A549 (cell line): ENCODE measurements around the gene KRTAP10-8. TPM values are rescaled to one million over a fixed set of nuclear protein-coding genes. Genes with fewer than 3 reads are reported as not detected.

Experiments used
- ATAC-seq, 2 experiments: fragments of 200-7000 bp in 1 of 2; fragments of >200 bp in 1 of 2; cut with Nextera tagmentation in 1 of 2; cut with Tn5 transposase in 1 of 2; 3 replicates each; pipeline versions ENCODE4 v1.8.0 to v1.9.1; 2018 to 2020; ENCODE audit warnings: mild to moderate bottlenecking in 1 of 2, moderate library complexity in 1 of 2
- CTCF ChIA-PET: fragments of 300-600 bp; sonication (Branson Sonifier 250); formaldehyde crosslinking; extraction: SDS; loops from one replicate; lab custom pipeline; 2021; ENCODE audit warnings: antibody characterized with exemption, inconsistent platforms; lab: Yijun Ruan, JAX
- POLR2A ChIA-PET: fragments of 350-600 bp; formaldehyde crosslinking; extraction: SDS; loops from one replicate; lab custom pipeline; 2021; ENCODE audit warnings: antibody characterized with exemption, inconsistent platforms; lab: Yijun Ruan, JAX
- DNase-seq, 2 experiments: peaks; one replicate each; pipeline versions ENCODE4 v3.0.0 to v3.0.0-alpha.2; 2011 to 2016; ENCODE audit warnings: low read depth in 1 of 2, low spot score in 1 of 2
- FAIRE-seq: peaks from 2 replicates; lab custom pipeline; 2011; peaks lifted over from hg19 to GRCh38; lab: Jason Lieb, UNC
- H3K27ac ChIP-seq, 2 experiments: fragments of >200 bp; sonication (Bioruptor Twin); formaldehyde crosslinking; 3 replicates each; pipeline ENCODE4 v1.5.1; 2016 to 2017
- H3K4me1 ChIP-seq: fragments of >200 bp; sonication (Bioruptor Twin); formaldehyde crosslinking; 3 replicates; pipeline ENCODE4 v1.6.1; 2016
- H3K4me2 ChIP-seq: fragments of >200 bp; sonication (Bioruptor Twin); formaldehyde crosslinking; 3 replicates; pipeline ENCODE4 v1.6.1; 2016
- H3K4me3 ChIP-seq: fragments of >200 bp; sonication (Bioruptor Twin); formaldehyde crosslinking; 3 replicates; pipeline ENCODE4 v1.5.1; 2016
- H3K9me3 ChIP-seq: fragments of >200 bp; sonication (Bioruptor Twin); formaldehyde crosslinking; 3 replicates; pipeline ENCODE4 v1.6.1; 2016
- BCL3 ChIP-seq: fragments of >200 bp; sonication (Bioruptor Twin); formaldehyde crosslinking; IDR thresholded peaks from 3 replicates; pipeline ENCODE4 v1.6.1; 2016
- BHLHE40 ChIP-seq: IDR thresholded peaks from 2 replicates; pipeline ENCODE4 v1.6.1; 2012; ENCODE audit warnings: low read depth, low read length, inconsistent platforms
- CBX2 ChIP-seq: fragments of 200-600 bp; sonication (generic); IDR thresholded peaks from 2 replicates; pipeline ENCODE4 v1.6.1; 2016; ENCODE audit warnings: low read depth, mild to moderate bottlenecking, borderline replicate concordance
- CBX8 ChIP-seq: fragments of 200-600 bp; sonication (generic); IDR thresholded peaks from 2 replicates; pipeline ENCODE4 v1.6.1; 2016
- CHD4 ChIP-seq: fragments of 200-600 bp; sonication (generic); IDR thresholded peaks from 2 replicates; pipeline ENCODE4 v1.6.1; 2016; ENCODE audit warnings: antibody characterized with exemption, mild to moderate bottlenecking, borderline replicate concordance
- EHF ChIP-seq: fragments of 250-450 bp; sonication (Bioruptor Pico); IDR thresholded peaks from 2 replicates; pipeline ENCODE4 v1.5.0; 2020; ENCODE audit warnings: mild to moderate bottlenecking
- EHMT2 ChIP-seq: fragments of 200-600 bp; sonication (generic); IDR thresholded peaks from 2 replicates; pipeline ENCODE4 v1.6.1; 2016; ENCODE audit warnings: antibody characterized with exemption, low read depth, mild to moderate bottlenecking, moderate library complexity
- ESRRA ChIP-seq: fragments of 150-350 bp; IDR thresholded peaks from 2 replicates; pipeline ENCODE4 v1.6.1; 2014; ENCODE audit warnings: mild to moderate bottlenecking, low read length, borderline replicate concordance
- FOSB ChIP-seq: fragments of 250-450 bp; sonication (Bioruptor Pico); IDR thresholded peaks from 2 replicates; pipeline ENCODE4 v1.5.0; 2020; ENCODE audit warnings: mild to moderate bottlenecking, moderate library complexity
- FOSL2 ChIP-seq, 2 experiments: fragments of 450-650 bp in 1 of 2; fragments of >200 bp in 1 of 2; sonication (Bioruptor Twin) in 1 of 2; formaldehyde crosslinking; IDR thresholded peaks; 2 replicates each; pipeline versions ENCODE4 v1.5.0 to v1.6.1; 2016 to 2020; ENCODE audit warnings: mild to moderate bottlenecking in 1 of 2, moderate library complexity in 1 of 2
- GATA3 ChIP-seq: IDR thresholded peaks from 2 replicates; pipeline ENCODE4 v1.6.1; 2012; ENCODE audit warnings: borderline replicate concordance
- HEYL ChIP-seq: fragments of 250-450 bp; sonication (Bioruptor Pico); IDR thresholded peaks from 2 replicates; pipeline ENCODE4 v1.8.0; 2021; ENCODE audit warnings: mild to moderate bottlenecking, moderate library complexity
- HOXB5 ChIP-seq: fragments of 250-450 bp; sonication (Bioruptor Pico); IDR thresholded peaks from 2 replicates; pipeline ENCODE4 v1.5.0; 2020; ENCODE audit warnings: mild to moderate bottlenecking, moderate library complexity
- JUN ChIP-seq, 2 experiments: fragments of >200 bp; sonication (Bioruptor Twin); formaldehyde crosslinking; IDR thresholded peaks; 2 replicates in 1 of 2; 3 replicates in 1 of 2; pipeline ENCODE4 v1.6.1; 2016 to 2017
- KDM1A ChIP-seq: fragments of 200-600 bp; sonication (generic); IDR thresholded peaks from 2 replicates; pipeline ENCODE4 v1.6.1; 2016; ENCODE audit warnings: low read depth, mild to moderate bottlenecking
- KDM5A ChIP-seq: fragments of 200-600 bp; sonication (generic); IDR thresholded peaks from 2 replicates; pipeline ENCODE4 v1.6.1; 2016; ENCODE audit warnings: antibody characterized with exemption, mild to moderate bottlenecking
- MYC ChIP-seq: IDR thresholded peaks from 2 replicates; pipeline ENCODE4 v1.6.1; 2012; ENCODE audit warnings: mild to moderate bottlenecking, inconsistent platforms, low read length, improper control_type of control experiment, borderline replicate concordance
- NPAS2 ChIP-seq: fragments of 250-450 bp; sonication (Bioruptor Pico); IDR thresholded peaks from 2 replicates; pipeline ENCODE4 v1.8.0; 2022; ENCODE audit warnings: mild to moderate bottlenecking, moderate library complexity, borderline replicate concordance
- NR3C1 ChIP-seq: fragments of >200 bp; sonication (Bioruptor Twin); formaldehyde crosslinking; IDR thresholded peaks from 3 replicates; pipeline ENCODE4 v1.6.1; 2017
- RARB ChIP-seq: fragments of 250-450 bp; sonication (Bioruptor Pico); IDR thresholded peaks from 2 replicates; pipeline ENCODE4 v1.8.0; 2021; ENCODE audit warnings: mild to moderate bottlenecking, moderate library complexity
- RFX5 ChIP-seq: fragments of 450-650 bp; IDR thresholded peaks from 2 replicates; pipeline ENCODE4 v1.7.1; 2014; ENCODE audit warnings: antibody characterized with exemption, mild to moderate bottlenecking, moderate library complexity
- RNF2 ChIP-seq: fragments of 200-600 bp; sonication (generic); IDR thresholded peaks from 2 replicates; pipeline ENCODE4 v1.6.1; 2016; ENCODE audit warnings: low read depth, mild to moderate bottlenecking, antibody characterized with exemption, moderate library complexity, borderline replicate concordance
- SMC3 ChIP-seq: fragments of >200 bp; sonication (Bioruptor Twin); formaldehyde crosslinking; IDR thresholded peaks from 3 replicates; pipeline ENCODE4 v1.6.1; 2018; ENCODE audit warnings: inconsistent platforms
- SREBF2 ChIP-seq: fragments of 450-650 bp; IDR thresholded peaks from 2 replicates; pipeline ENCODE4 v1.6.1; 2014; ENCODE audit warnings: mild to moderate bottlenecking, moderate library complexity
- TFCP2L1 ChIP-seq: fragments of 250-450 bp; sonication (Bioruptor Pico); IDR thresholded peaks from 2 replicates; pipeline ENCODE4 v1.5.0; 2021; ENCODE audit warnings: mild to moderate bottlenecking
- ZC3H11A ChIP-seq: fragments of 450-650 bp; IDR thresholded peaks from 2 replicates; pipeline ENCODE4 v1.6.1; 2014; ENCODE audit warnings: antibody characterized with exemption, mild to moderate bottlenecking
- ZFP36 ChIP-seq: fragments of 450-650 bp; IDR thresholded peaks from 2 replicates; pipeline ENCODE4 v1.6.1; 2014; ENCODE audit warnings: borderline replicate concordance; ENCODE audit not compliant: partially characterized antibody
- ZNF302 ChIP-seq: fragments of 250-450 bp; sonication (Bioruptor Pico); IDR thresholded peaks from 2 replicates; pipeline ENCODE4 v1.9.0; 2021; ENCODE audit warnings: inconsistent platforms, mild to moderate bottlenecking, moderate library complexity
- WGBS: methylation state at CpG from one replicate; pipeline ENCODE4 v1.1.6; 2017; ENCODE audit errors: missing lambda C conversion rate; 5-methylcytosine and 5-hydroxymethylcytosine counted together
- polyA plus RNA-seq, 4 experiments: library from polyadenylated mRNA; depleted of rRNA in 3 of 4; stranded (reverse); fragments of >200 nt; fragmentation: RNase III in 1 of 4; extraction: RNeasy Plus Mini Kit Qiagen cat#74134 plus additional on column Dnase treatment in 1 of 4; gene quantifications; 2 replicates in 3 of 4; 3 replicates in 1 of 4; pipeline ENCODE4 v1.2.3, GENCODE V29; 2011 to 2017
- TF ChIP-seq, protein P1 (sequence below): IDR thresholded peaks from 2 replicates; pipeline ENCODE4 v1.6.1; 2012

Gene KRTAP10-8
- polyA plus RNA-seq, 2 of the 4 experiments (the other 2 are of a cell fraction), result not detected

DNA sequence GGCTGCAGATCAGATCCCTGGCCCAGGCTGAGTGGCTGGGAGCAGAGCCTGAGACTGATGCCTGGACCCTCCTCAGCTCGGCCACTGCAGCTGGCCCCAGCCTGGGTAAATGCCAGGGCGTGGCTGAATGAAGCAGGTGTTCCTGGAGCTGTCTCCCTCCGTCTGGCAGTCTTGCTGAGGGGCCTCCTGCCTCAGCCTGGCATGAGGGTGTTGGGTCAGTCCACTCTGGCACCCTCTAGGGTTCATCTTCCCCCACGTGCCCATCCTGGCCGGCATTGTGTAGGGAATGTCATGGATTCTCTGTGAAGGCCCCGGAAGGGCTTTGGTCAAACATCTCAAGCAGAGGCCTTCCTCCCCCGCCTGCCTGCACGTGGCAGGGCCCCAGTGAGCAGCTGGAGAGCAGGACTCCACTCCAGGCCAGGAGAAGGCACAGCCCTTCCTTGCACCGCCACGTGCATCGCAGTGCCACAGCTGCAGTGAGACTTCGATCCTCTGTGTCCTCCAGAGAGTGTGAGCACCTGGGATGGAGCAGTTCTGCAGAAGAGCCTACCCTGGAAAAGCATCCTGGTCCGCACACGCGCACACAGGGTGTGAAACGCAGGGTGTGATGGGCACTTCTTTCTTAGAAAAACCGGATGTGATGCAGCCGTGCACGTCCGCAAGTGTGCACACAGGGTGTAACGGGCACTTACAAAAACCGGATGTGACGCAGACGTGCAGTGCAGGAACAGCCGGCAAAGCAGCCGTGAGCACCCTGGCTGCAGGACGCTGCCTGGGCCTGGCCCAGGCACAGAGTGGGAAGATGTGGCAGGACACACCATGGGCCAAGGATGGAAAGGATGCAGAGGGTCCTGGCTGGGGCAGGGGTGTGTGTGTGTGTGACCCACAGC is 43.0 kb upstream of the KRTAP10-8 start:
- FAIRE-seq (no peak), DNase-seq (no peak), ATAC-seq (no peak)
- WGBS, result 80% methylated on average over 12 of the region's 27 CpGs
- Histone ChIP-seq H3K4me3 (no peak overlapping the region), H3K4me1 (no peaks in the 10 kb centered on the region), H3K9me3 (peaks cover 7% of the 10 kb centered on the region), H3K27ac (no peak overlapping the region), H3K4me2 (no peak overlapping the region)
- CTCF ChIA-PET, result no interaction called here
- TF ChIP-seq ZC3H11A (no peak), JUN (IDR thresholded peaks at IDR 0.05) (no peak), FOSB (CRISPR knock-in tag) (no peak)
- TF ChIP-seq, all 56 proteins: peak for 0
- POLR2A ChIA-PET, result no interaction called here

DNA sequence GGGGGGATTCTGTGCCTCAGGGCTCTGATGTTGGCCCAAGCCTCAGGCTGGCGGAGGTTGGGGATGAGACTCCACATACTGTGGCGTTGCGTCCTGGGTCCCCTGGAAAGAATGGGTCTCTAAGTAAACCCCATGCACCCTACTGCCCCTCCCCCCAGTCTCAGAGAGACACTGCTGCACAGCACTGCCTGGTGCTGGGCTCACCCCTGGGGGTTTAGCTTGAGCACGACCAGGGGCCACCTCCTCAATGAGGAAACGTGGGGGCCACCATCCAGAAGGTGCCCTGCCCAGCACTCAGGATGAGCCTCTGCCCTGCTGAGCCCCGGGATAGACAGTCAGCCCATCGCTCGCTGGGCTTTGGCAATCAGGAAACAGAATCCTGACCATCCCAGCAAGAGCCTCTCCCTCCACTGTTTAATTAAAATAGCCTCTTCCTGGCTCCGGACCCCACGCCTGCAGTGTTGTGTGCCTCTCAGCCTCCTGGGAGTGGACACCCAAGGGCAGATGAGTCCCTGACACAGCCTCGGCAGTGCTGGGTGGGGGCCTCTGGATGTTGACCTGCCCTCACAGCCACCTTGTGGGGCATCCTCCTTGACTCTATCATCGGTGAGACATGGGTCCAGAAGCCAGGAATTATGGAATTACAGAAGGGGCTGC is 41.9 kb upstream of the KRTAP10-8 start:
- TF ChIP-seq ZFP36 (no peak), NPAS2 (CRISPR knock-in tag) (no peak), BHLHE40 (no peak), NR3C1 (no peak), KDM5A (no peak), FOSL2 (IDR thresholded peaks at IDR 0.05) (no peak), FOSL2 (CRISPR knock-in tag; IDR thresholded peaks at IDR 0.05) (no peak), CHD4 (no peak), BCL3 (no peak), ZNF302 (CRISPR knock-in tag) (no peak), TFCP2L1 (no peak), CBX8 (no peak), HEYL (CRISPR knock-in tag) (no peak), EHMT2 (no peak), ZC3H11A (no peak), SMC3 (no peak), KDM1A (no peak)
- TF ChIP-seq, protein P1, sequence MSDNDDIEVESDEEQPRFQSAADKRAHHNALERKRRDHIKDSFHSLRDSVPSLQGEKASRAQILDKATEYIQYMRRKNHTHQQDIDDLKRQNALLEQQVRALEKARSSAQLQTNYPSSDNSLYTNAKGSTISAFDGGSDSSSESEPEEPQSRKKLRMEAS, result no peak
- no peak for ATAC-seq
- POLR2A ChIA-PET, result no interaction called here
- Histone ChIP-seq H3K4me2 (no peak overlapping the region), H3K27ac (no peak overlapping the region), H3K4me3 (no peak overlapping the region), H3K9me3 (peaks cover 7% of the 10 kb centered on the region), H3K4me1 (no peaks in the 10 kb centered on the region)
- DNase-seq, result no peak
- CTCF ChIA-PET, result interaction anchor here (0.9 kb wide), 1 partner anchor 10 kb away, joined by 3 read pairs; the partner anchor contains the start of gene KRTAP10-5
- no peak for FAIRE-seq
- WGBS, result 30% methylated on average over 6 of the region's 12 CpGs

- FAIRE-seq (no peak), ATAC-seq (no peak), DNase-seq (peak in 1 of 2 experiments; percentile 12)
- Histone ChIP-seq H3K9me3 (peaks cover 7% of the 10 kb centered on the region), H3K4me1 (no peaks in the 10 kb centered on the region), H3K27ac (no peak overlapping the region), H3K4me3 (no peak overlapping the region)
- ChIA-PET CTCF (no interaction called here), POLR2A (no interaction called here)
- WGBS, result 15% methylated on average over 4 of the region's 4 CpGs
- TF ChIP-seq, protein P1, result no peak
- no peak for TF ChIP-seq RFX5
- TF ChIP-seq SMC3, result no peak
- TF ChIP-seq GATA3, result no peak
- no peak for TF ChIP-seq CBX2
- TF ChIP-seq RNF2, result no peak
- no peak for TF ChIP-seq SREBF2
- no peak for TF ChIP-seq HOXB5
- TF ChIP-seq RARB (CRISPR knock-in tag), result no peak
- no peak for TF ChIP-seq MYC
- no peak for TF ChIP-seq EHF
- TF ChIP-seq KDM1A, result no peak
- no peak for TF ChIP-seq ESRRA
- TF ChIP-seq FOSL2 (IDR thresholded peaks at IDR 0.05), result no peak
- TF ChIP-seq FOSL2 (CRISPR knock-in tag; IDR thresholded peaks at IDR 0.05), result no peak
- TF ChIP-seq, all 56 proteins: peak for 0
- no peak overlapping the region for H3K4me2 ChIP-seq
Measured at GRCh38 chr21:44571296-44571695, 40.6 kb upstream of the KRTAP10-8 start.
